Colonic mucosa (tissue), 4 donors: ENCODE measurements around the gene STT3A. TPM values are rescaled to one million over a fixed set of nuclear protein-coding genes. Genes with fewer than 3 reads are reported as not detected.

Source experiments
- DNase-seq: peaks from one replicate; pipeline ENCODE4 v3.0.0-alpha.2; 2020
- H3K27ac ChIP-seq: fragments of 200-600 bp; one replicate; pipeline ENCODE4 v1.8.0; 2021
- H3K27me3 ChIP-seq: fragments of 200-600 bp; one replicate; pipeline ENCODE4 v1.8.0; 2021
- H3K36me3 ChIP-seq: fragments of 200-600 bp; one replicate; pipeline ENCODE4 v1.8.0; 2021
- H3K4me1 ChIP-seq: fragments of 200-600 bp; one replicate; pipeline ENCODE4 v1.8.0; 2021; ENCODE audit warnings: mild to moderate bottlenecking
- H3K4me3 ChIP-seq: fragments of 200-600 bp; one replicate; pipeline ENCODE4 v1.8.0; 2021
- H3K9ac ChIP-seq, 2 donors: one replicate each; pipeline ENCODE4 v1.7.0; 2013; ENCODE audit warnings: control low read depth in 2 of 2, low read depth in 2 of 2, low read length in 2 of 2
- H3K9me3 ChIP-seq: fragments of 200-600 bp; one replicate; pipeline ENCODE4 v1.8.0; 2021
- CTCF ChIP-seq: fragments of 200-600 bp; IDR thresholded peaks from one replicate; pipeline ENCODE4 v1.8.0; 2022; ENCODE audit warnings: antibody characterized with exemption, mild to moderate bottlenecking
- intact Hi-C: fragments of 100-400 bp; cut with DNase I; formaldehyde crosslinking; loops from one replicate; pipeline ENCODE4 v1.14.1; 2022
- total RNA-seq, 2 donors: library from RNA; stranded (reverse); fragmentation: NEBNext Ultra II Directional in 1 of 2; extraction: Animal tissue kit (Norgen Biotek cat#: 25700) in 1 of 2; gene quantifications; one replicate each; pipeline ENCODE4 v1.2.1, GENCODE V29; 2021
- donor health status: healthy.
- donor health status: DM: no; HTN: no; CAD: no.
- donor health status: DM: no; HTN: no; CAD: no.

STT3A gene
- total RNA-seq, 2 donors from 2014 or later, result 130 to 183 TPM

- Histone ChIP-seq H3K27ac (no peak overlapping the region), H3K9me3 (peaks cover 5% of the 10 kb centered on the region), H3K4me3 (no peak overlapping the region), H3K27me3 (no peaks in the 10 kb centered on the region), H3K36me3 (no peaks in the 10 kb centered on the region), H3K9ac (no peak overlapping the region), H3K4me1 (no peaks in the 10 kb centered on the region)
- DNase-seq, result no peak
- intact Hi-C loops, result no loop called here
- no peak for TF ChIP-seq CTCF
These were observed 38.6 kb upstream of the STT3A start for GRCh38 chr11:125554038-125554437.

- intact Hi-C loops, result no loop called here
- no peak for TF ChIP-seq CTCF
- Histone ChIP-seq H3K4me3 (no peak overlapping the region), H3K9me3 (no peaks in the 10 kb centered on the region), H3K36me3 (no peaks in the 10 kb centered on the region), H3K4me1 (no peaks in the 10 kb centered on the region), H3K27ac (no peak overlapping the region), H3K9ac (no peak overlapping the region), H3K27me3 (no peaks in the 10 kb centered on the region)
- no peak for DNase-seq
These were observed 32.8 kb upstream of the STT3A start for GRCh38 chr11:125559888-125560287.

- no peaks in the 10 kb centered on the region for H3K4me1 ChIP-seq
- H3K9ac ChIP-seq, result no peak overlapping the region
- H3K4me3 ChIP-seq, result no peak overlapping the region
- no peaks in the 10 kb centered on the region for H3K36me3 ChIP-seq
- H3K27me3 ChIP-seq, result no peaks in the 10 kb centered on the region
- H3K27ac ChIP-seq, result no peak overlapping the region
- intact Hi-C loops, result no loop called here
- DNase-seq, result no peak
- TF ChIP-seq CTCF, result no peak
- H3K9me3 ChIP-seq, result no peaks in the 10 kb centered on the region
These were observed 30.7 kb upstream of the STT3A start for GRCh38 chr11:125561924-125562323.

DNA sequence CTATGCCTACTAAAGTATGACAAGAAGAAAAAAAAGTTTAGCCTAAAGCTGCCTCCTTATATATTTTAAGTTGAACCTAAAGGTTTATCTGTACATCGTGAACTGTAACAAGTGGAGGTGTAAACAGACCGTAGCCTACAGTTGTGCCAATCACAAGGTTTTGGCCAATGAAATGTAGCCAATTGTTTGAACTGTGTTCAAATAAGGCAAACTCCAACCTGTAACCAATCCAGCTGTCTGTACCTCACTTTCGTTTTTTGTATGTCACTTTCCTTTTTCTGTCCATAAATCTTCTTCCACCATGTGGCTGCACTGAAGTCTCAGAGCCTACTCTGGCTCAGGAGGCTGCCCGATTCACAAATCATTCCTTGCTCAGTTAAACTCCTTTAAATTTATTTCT, 30.2 kb upstream of the STT3A start:
- Histone ChIP-seq H3K9ac (no peak overlapping the region), H3K36me3 (no peaks in the 10 kb centered on the region), H3K4me3 (no peak overlapping the region), H3K27me3 (no peaks in the 10 kb centered on the region), H3K27ac (no peak overlapping the region), H3K4me1 (no peaks in the 10 kb centered on the region), H3K9me3 (no peaks in the 10 kb centered on the region)
- no peak for TF ChIP-seq CTCF
- intact Hi-C loops, result no loop called here
- DNase-seq, result no peak

DNA sequence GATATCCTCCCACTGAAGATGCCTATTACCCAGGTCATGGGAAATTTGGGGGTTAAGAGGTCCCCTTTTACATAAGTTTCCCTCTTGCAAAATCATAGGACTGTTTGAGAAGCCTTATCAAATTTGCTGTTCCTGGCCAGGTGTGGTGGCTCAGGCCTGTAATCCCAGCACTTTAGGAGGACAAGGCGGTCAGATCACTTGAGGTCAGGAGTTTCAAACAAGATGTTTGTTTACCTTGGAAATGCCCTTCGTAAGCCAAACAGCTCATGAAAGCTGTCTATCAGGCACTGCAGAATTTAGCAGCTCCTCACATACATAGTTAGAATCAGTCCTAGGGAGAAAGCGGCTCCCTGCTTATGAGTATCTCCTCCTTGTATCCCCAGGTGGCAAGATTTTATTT, 28.3 kb upstream of the STT3A start:
- no peak overlapping the region for H3K9ac ChIP-seq
- no peaks in the 10 kb centered on the region for H3K9me3 ChIP-seq
- DNase-seq, result no peak
- no peak overlapping the region for H3K4me3 ChIP-seq
- H3K36me3 ChIP-seq, result no peaks in the 10 kb centered on the region
- no peak overlapping the region for H3K27ac ChIP-seq
- intact Hi-C loops, result no loop called here
- TF ChIP-seq CTCF, result no peak
- H3K4me1 ChIP-seq, result no peaks in the 10 kb centered on the region
- H3K27me3 ChIP-seq, result no peaks in the 10 kb centered on the region

DNA sequence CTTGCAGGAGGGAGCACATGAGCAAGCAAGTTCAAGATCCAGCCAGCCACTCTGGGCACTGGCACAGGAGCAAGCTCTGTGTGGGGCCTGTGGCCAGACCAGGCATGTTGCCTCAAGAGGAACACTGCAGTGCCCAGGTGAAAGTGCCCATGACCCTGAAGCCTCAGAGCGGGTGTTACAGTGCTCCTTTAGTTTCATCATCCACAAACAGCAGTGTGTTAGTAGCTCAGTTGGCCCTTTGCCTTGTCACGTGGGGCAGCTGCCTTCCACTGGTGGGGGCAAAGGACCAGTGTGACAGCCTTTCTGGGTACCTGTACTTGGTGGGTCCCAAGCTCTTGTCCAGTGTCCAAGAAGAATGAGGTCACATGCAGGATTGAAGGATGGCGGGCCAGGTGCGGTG, 26.4 kb upstream of the STT3A start:
- peaks cover 6% of the 10 kb centered on the region for H3K4me1 ChIP-seq
- DNase-seq, result no peak
- H3K9me3 ChIP-seq, result no peaks in the 10 kb centered on the region
- intact Hi-C loops, result no loop called here
- H3K4me3 ChIP-seq, result no peak overlapping the region
- no peaks in the 10 kb centered on the region for H3K27me3 ChIP-seq
- no peak for TF ChIP-seq CTCF
- H3K36me3 ChIP-seq, result no peaks in the 10 kb centered on the region
- no peak overlapping the region for H3K9ac ChIP-seq
- no peak overlapping the region for H3K27ac ChIP-seq
